GM23338 (cell line): ENCODE results near the gene ZCCHC9.

Experiments
- EZH2 ChIP-seq: fragments of 200-600 bp; sonication (generic); IDR thresholded peaks from one replicate; pipeline ENCODE4 v1.8.0; 2017; ENCODE audit warnings: antibody characterized with exemption, mild to moderate bottlenecking, low read depth; ENCODE audit not compliant: unreplicated experiment
- EZH2phosphoT487 ChIP-seq: fragments of 200-600 bp; sonication (generic); IDR thresholded peaks from one replicate; pipeline ENCODE4 v1.8.1; 2018; ENCODE audit warnings: antibody characterized with exemption; ENCODE audit not compliant: unreplicated experiment
- POLR2AphosphoS5 ChIP-seq: IDR thresholded peaks from 2 replicates; pipeline ENCODE4 v1.6.1; 2016; ENCODE audit warnings: antibody characterized with exemption, low read depth
- TF ChIP-seq, protein P1 (sequence below), 2 experiments: fragments of 200-600 bp in 1 of 2; sonication (generic) in 1 of 2; conservative IDR thresholded peaks; 2 replicates each; pipeline versions ENCODE4 v1.5.1 to v1.6.1; 2016 to 2017; ENCODE audit warnings: antibody characterized with exemption in 2 of 2, low read depth in 2 of 2, mild to moderate bottlenecking in 2 of 2, moderate library complexity in 1 of 2
- TF ChIP-seq, protein P2 (sequence below): IDR thresholded peaks from one replicate; pipeline ENCODE4 v1.6.1; 2018; ENCODE audit warnings: antibody characterized with exemption; ENCODE audit not compliant: unreplicated experiment

DNA sequence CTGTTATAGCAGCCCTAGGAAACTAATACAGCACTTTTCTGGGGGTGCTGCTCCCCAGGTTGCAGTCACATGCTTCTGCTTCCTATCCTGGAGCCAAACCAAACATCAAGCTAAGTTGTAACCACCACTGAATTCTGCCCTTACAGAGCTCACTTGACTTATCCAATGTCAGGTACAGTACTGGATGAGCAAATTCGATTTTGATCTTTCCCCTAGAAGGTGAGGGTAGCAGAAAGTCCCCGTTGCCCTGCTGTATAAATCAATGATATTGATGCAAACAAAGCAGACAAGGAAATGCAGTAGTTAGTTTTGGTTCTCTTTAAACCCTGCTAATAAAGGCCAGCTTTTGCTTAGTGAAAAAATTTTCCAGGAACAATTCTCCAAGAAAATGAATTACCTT is 36.4 kb downstream of the ZCCHC9 start:
- TF ChIP-seq, protein P1, sequence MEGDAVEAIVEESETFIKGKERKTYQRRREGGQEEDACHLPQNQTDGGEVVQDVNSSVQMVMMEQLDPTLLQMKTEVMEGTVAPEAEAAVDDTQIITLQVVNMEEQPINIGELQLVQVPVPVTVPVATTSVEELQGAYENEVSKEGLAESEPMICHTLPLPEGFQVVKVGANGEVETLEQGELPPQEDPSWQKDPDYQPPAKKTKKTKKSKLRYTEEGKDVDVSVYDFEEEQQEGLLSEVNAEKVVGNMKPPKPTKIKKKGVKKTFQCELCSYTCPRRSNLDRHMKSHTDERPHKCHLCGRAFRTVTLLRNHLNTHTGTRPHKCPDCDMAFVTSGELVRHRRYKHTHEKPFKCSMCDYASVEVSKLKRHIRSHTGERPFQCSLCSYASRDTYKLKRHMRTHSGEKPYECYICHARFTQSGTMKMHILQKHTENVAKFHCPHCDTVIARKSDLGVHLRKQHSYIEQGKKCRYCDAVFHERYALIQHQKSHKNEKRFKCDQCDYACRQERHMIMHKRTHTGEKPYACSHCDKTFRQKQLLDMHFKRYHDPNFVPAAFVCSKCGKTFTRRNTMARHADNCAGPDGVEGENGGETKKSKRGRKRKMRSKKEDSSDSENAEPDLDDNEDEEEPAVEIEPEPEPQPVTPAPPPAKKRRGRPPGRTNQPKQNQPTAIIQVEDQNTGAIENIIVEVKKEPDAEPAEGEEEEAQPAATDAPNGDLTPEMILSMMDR (conservative IDR thresholded peaks at IDR 0.05; ENCODE audit: low read depth in 2 of 2), result no peak
- no peak for TF ChIP-seq EZH2phosphoT487
- TF ChIP-seq POLR2AphosphoS5, result no peak
- TF ChIP-seq, protein P2, sequence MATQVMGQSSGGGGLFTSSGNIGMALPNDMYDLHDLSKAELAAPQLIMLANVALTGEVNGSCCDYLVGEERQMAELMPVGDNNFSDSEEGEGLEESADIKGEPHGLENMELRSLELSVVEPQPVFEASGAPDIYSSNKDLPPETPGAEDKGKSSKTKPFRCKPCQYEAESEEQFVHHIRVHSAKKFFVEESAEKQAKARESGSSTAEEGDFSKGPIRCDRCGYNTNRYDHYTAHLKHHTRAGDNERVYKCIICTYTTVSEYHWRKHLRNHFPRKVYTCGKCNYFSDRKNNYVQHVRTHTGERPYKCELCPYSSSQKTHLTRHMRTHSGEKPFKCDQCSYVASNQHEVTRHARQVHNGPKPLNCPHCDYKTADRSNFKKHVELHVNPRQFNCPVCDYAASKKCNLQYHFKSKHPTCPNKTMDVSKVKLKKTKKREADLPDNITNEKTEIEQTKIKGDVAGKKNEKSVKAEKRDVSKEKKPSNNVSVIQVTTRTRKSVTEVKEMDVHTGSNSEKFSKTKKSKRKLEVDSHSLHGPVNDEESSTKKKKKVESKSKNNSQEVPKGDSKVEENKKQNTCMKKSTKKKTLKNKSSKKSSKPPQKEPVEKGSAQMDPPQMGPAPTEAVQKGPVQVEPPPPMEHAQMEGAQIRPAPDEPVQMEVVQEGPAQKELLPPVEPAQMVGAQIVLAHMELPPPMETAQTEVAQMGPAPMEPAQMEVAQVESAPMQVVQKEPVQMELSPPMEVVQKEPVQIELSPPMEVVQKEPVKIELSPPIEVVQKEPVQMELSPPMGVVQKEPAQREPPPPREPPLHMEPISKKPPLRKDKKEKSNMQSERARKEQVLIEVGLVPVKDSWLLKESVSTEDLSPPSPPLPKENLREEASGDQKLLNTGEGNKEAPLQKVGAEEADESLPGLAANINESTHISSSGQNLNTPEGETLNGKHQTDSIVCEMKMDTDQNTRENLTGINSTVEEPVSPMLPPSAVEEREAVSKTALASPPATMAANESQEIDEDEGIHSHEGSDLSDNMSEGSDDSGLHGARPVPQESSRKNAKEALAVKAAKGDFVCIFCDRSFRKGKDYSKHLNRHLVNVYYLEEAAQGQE, result no peak
- TF ChIP-seq EZH2, result no peak
